Measurements from ENCODE around the gene MLN. TPM values are rescaled to one million over a fixed set of nuclear protein-coding genes. Genes with fewer than 3 reads are reported as not detected.

Gene MLN
- total RNA-seq, 1 experiment from 2014 or later, result not detected

GRCh38 chr6:33771146-33772081, 32.4 kb downstream of the MLN start:
- intact Hi-C loops (cut with micrococcal nuclease), result loop anchor here (1.0 kb wide), 1 partner anchor 383 kb away; no protein-coding TSS in a partner anchor
- Histone ChIP-seq H3K9me2 (ENCODE audit: insufficient read depth) (no peaks in the 10 kb centered on the region), H3K4me2 (ENCODE audit: low read length) (peak overlapping the region; percentile 37), H3K4me3 (replicated peaks in 1 of 2; ENCODE audit: low read depth in 1 of 2, low read length in 2 of 2) (no peak overlapping the region), H3K9ac (ENCODE audit: low read length) (no peak overlapping the region), H3K27me3 (ENCODE audit: insufficient read depth, low read length) (no peaks in the 10 kb centered on the region), H3K27ac (ENCODE audit: low read depth, low read length) (peak overlapping the region; percentile 36), H2AFZ (ENCODE audit: low read depth, low read length, poor library complexity, severe bottlenecking) (no peak overlapping the region), H3K9me3 (ENCODE audit: control insufficient read depth in 1 of 2, insufficient read depth in 1 of 2, low read depth in 1 of 2, low read length in 2 of 2) (no peaks in the 10 kb centered on the region), H3K79me2 (ENCODE audit: insufficient read depth, low read length) (no peaks in the 10 kb centered on the region), H3K4me1 (ENCODE audit: control insufficient read depth in 1 of 2, insufficient read depth in 2 of 2, low read length in 2 of 2) (peaks cover 12 to 27% of the 10 kb centered on the region in 2 experiments), H4K20me1 (ENCODE audit: insufficient read depth) (no peaks in the 10 kb centered on the region), H3K36me3 (ENCODE audit: control insufficient read depth in 1 of 2, insufficient read depth in 2 of 2, low read length in 2 of 2) (peaks cover 5 to 11% of the 10 kb centered on the region in 2 experiments; a peak in 3 of 4 replicates)
- TF ChIP-seq RAD21 (IDR thresholded peaks at IDR 0.05; ENCODE audit: low read depth) (peak; percentile 88), CTCF (IDR thresholded peaks at IDR 0.05 in 2 of 3, conservative IDR thresholded peaks at IDR 0.05 in 1 of 3; ENCODE audit: borderline replicate concordance in 1 of 3, insufficient read depth in 1 of 3, low read depth in 2 of 3, low read length in 2 of 3) (peak; percentile 80 to 92 (median 86)), FOSL1 (IDR thresholded peaks at IDR 0.05; ENCODE audit: low read depth) (no peak)
- ChIA-PET RAD21 (ENCODE audit: low non-redundant PET in 1 of 2, low total read pairs in 2 of 2, uncharacterized antibody in 2 of 2, unreplicated experiment in 2 of 2) (interaction anchor here (1.0 kb wide), 3 partner anchors 256 to 284 kb away, joined by 3 to 7 read pairs (median 3); no protein-coding TSS in a partner anchor), POLR2A (interaction anchor here (0.7 to 1.1 kb wide), 2 partner anchors 8 to 256 kb away, joined by 3 read pairs; no protein-coding TSS in a partner anchor), CTCF (interaction anchor here (0.8 to 3.8 kb wide), 26 partner anchors 8 to 385 kb away, joined by 3 to 67 read pairs (median 4); partner anchors contain the start of genes BAK1 and UQCC2)
- no TSS peak for BruUV-seq (replicated peaks)
- peak; percentile 80 for ATAC-seq
- DNase-seq (ENCODE audit: low read depth, low spot score), result peak; percentile 19

- H3K27ac ChIP-seq (ENCODE audit: low read depth, low read length), result peak overlapping the region; percentile 15; the same call in 1 of the 2 replicates
- no peak for TF ChIP-seq SP1 (IDR thresholded peaks at IDR 0.05; ENCODE audit: low read depth)
- no peak for TF ChIP-seq EZH2 (IDR thresholded peaks at IDR 0.05)
- TF ChIP-seq TCF7L2 (IDR thresholded peaks at IDR 0.05; ENCODE audit: borderline replicate concordance, extremely low read depth, insufficient read depth, insufficient read length), result no peak
- no peak for TF ChIP-seq CEBPB (IDR thresholded peaks at IDR 0.05; ENCODE audit: low read depth)
- TF ChIP-seq ELF1 (IDR thresholded peaks at IDR 0.05; ENCODE audit: borderline replicate concordance, low read depth), result no peak
- H3K36me3 ChIP-seq (ENCODE audit: control insufficient read depth in 1 of 2, insufficient read depth in 2 of 2, low read length in 2 of 2), result peaks cover 0 to 7% of the 10 kb centered on the region in 2 experiments; a peak in 2 of 4 replicates
- no peaks in the 10 kb centered on the region for H4K20me1 ChIP-seq (ENCODE audit: insufficient read depth)
- no peak overlapping the region for H2AFZ ChIP-seq (ENCODE audit: low read depth, low read length, poor library complexity, severe bottlenecking)
- no peaks in the 10 kb centered on the region for H3K9me2 ChIP-seq (ENCODE audit: insufficient read depth)
- DNase-seq (ENCODE audit: low read depth, low spot score) (no peak), ATAC-seq (no peak)
- 0 out of 2 replicates have a peak overlapping the region, but pooled peaks have one; percentile 37 for H3K4me2 ChIP-seq (ENCODE audit: low read length)
- intact Hi-C loops (cut with micrococcal nuclease), result loop anchor here (1.0 kb wide), 1 partner anchor 384 kb away; no protein-coding TSS in a partner anchor
- H3K4me1 ChIP-seq (ENCODE audit: control insufficient read depth in 1 of 2, insufficient read depth in 2 of 2, low read length in 2 of 2), result peaks cover 12 to 27% of the 10 kb centered on the region in 2 experiments
- H3K9me3 ChIP-seq (ENCODE audit: control insufficient read depth in 1 of 2, insufficient read depth in 1 of 2, low read depth in 1 of 2, low read length in 2 of 2), result no peaks in the 10 kb centered on the region
- H3K9ac ChIP-seq (ENCODE audit: low read length), result no peak overlapping the region
- H3K79me2 ChIP-seq (ENCODE audit: insufficient read depth, low read length), result no peaks in the 10 kb centered on the region
- RAD21 ChIA-PET (ENCODE audit: low non-redundant PET in 1 of 2, low total read pairs in 2 of 2, uncharacterized antibody in 2 of 2, unreplicated experiment in 2 of 2), result interaction anchor here in 1 of 2 experiments (1.0 kb wide), 2 partner anchors 257 to 285 kb away, joined by 3 to 7 read pairs; no protein-coding TSS in a partner anchor
- no peaks in the 10 kb centered on the region for H3K27me3 ChIP-seq (ENCODE audit: insufficient read depth, low read length)
- POLR2A ChIA-PET, result no interaction called here
- no peak overlapping the region for H3K4me3 ChIP-seq (replicated peaks in 1 of 2; ENCODE audit: low read depth in 1 of 2, low read length in 2 of 2)
- CTCF ChIA-PET, result interaction anchor here (0.8 to 3.8 kb wide), 25 partner anchors 9 to 385 kb away, joined by 3 to 67 read pairs (median 4); partner anchors contain the start of gene UQCC2
- no TSS peak for BruUV-seq (replicated peaks)
Measured at GRCh38 chr6:33770833-33771145, 33.0 kb downstream of the MLN start.
